Activated B cell treated with CpG ODN at 0.5 μM for 24 hours (primary cell): ENCODE data around the gene PHLDA1. TPM values are rescaled to one million over a fixed set of nuclear protein-coding genes. Genes with fewer than 3 reads are reported as not detected.
A peak's percentile ranks its signal among the peaks of the same experiment; 100 is the strongest.

Experiments used
- ATAC-seq: fragments of 200-7000 bp; cut with Tn5 transposase; one replicate; pipeline ENCODE4 v1.10.0; 2021; ENCODE audit warnings: low read depth, mild to moderate bottlenecking, moderate library complexity
- CTCF ChIA-PET: fragments of 350-600 bp; sonication (Branson Sonifier 250); formaldehyde crosslinking; loops from one replicate; lab custom pipeline; 2021; ENCODE audit warnings: antibody characterized with exemption; lab: Charles Lee
- POLR2A ChIA-PET: fragments of 350-600 bp; sonication (Branson Sonifier 250); formaldehyde crosslinking; loops from one replicate; lab custom pipeline; 2021; ENCODE audit warnings: antibody characterized with exemption; lab: Charles Lee
- DNase-seq: peaks from one replicate; pipeline ENCODE4 v3.0.0; 2022
- H3K27ac Mint-ChIP-seq: one replicate; pipeline ENCODE4 v1.8.0; 2020; ENCODE audit warnings: mixed read lengths
- H3K27me3 Mint-ChIP-seq: one replicate; pipeline ENCODE4 v1.8.0; 2021; ENCODE audit warnings: mixed read lengths
- H3K36me3 Mint-ChIP-seq: one replicate; pipeline ENCODE4 v1.8.0; 2021; ENCODE audit warnings: low read depth, mixed read lengths
- H3K4me1 Mint-ChIP-seq: one replicate; pipeline ENCODE4 v1.8.0; 2021; ENCODE audit warnings: mixed read lengths
- H3K4me3 Mint-ChIP-seq: one replicate; pipeline ENCODE4 v1.8.0; 2020; ENCODE audit warnings: mild to moderate bottlenecking, mixed read lengths
- H3K9me3 Mint-ChIP-seq: one replicate; pipeline ENCODE4 v1.8.0; 2020; ENCODE audit warnings: mixed read lengths
- CTCF ChIP-seq: fragments of 200-600 bp; IDR thresholded peaks from one replicate; pipeline ENCODE4 v1.8.0; 2022; ENCODE audit warnings: antibody characterized with exemption, mild to moderate bottlenecking
- intact Hi-C: fragments of 100-400 bp; cut with micrococcal nuclease; formaldehyde crosslinking; loops from one replicate; pipeline ENCODE4 v1.15.1; 2024
- total RNA-seq: library from RNA; stranded (reverse); gene quantifications from 2 replicates; pipeline ENCODE4 v1.2.3, GENCODE V29; 2022

Gene PHLDA1
- total RNA-seq, 1 donor from 2014 or later, result 1.1 TPM

DNA sequence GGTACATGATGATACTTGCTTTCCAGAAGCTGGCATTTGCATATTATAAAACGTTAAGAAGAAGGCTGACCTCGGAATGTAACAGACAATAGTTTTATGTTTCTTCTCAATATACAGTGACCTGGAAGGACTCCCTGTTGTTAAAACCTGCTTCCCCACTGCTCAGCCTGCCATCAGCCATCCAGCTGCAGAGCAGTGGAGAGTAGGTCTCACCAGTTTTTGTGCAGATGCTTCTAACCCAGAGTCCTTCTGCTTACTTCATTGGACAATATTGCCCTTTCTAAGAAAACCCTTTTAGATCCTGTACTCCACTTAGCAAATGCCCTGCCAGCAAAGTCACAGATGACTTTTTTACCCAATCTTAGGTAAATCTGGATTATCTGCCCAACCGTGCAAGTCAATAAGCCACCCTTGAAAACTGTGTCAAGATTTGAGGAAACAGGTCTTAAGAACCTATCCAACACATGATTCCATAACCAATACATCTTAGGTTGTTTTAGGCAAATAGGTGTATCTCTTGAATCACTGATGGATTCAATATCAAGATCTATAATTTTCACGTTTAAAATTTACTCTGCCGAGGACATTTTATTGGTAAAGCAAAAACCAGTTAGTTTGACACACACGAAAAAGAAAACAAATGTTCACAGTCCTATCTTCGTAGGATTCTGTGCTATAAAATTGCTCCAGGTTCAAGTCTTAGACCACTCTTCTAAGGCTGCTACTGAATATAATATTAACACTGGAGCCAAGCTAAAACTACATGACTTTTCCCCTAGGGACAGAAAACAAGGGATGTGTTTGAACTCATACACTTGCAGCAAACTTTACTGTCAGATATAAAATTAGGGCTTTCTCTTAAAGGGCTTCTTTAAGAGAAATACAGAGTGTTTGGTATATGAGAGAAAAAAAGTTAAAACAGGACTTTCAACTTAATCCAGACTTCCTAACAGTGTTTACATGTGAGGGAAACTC, 5.7 kb downstream of the PHLDA1 start:
- Mint-ChIP-seq H3K4me3 (no peak overlapping the region), H3K4me1 (peaks cover 25% of the 10 kb centered on the region), H3K27ac (no peak overlapping the region), H3K27me3 (peaks cover 38% of the 10 kb centered on the region), H3K36me3 (no peaks in the 10 kb centered on the region), H3K9me3 (no peaks in the 10 kb centered on the region)
- CTCF ChIA-PET, result no interaction called here
- intact Hi-C loops, result no loop called here
- POLR2A ChIA-PET, result interaction anchor here (1.0 kb wide), 1 partner anchor 11 kb away, joined by 3 read pairs; no protein-coding TSS in a partner anchor
- no peak for ATAC-seq
- no peak for TF ChIP-seq CTCF
- no peak for DNase-seq

- intact Hi-C loops, result no loop called here
- no peak overlapping the region for H3K27ac Mint-ChIP-seq
- DNase-seq, result no peak
- H3K9me3 Mint-ChIP-seq, result no peaks in the 10 kb centered on the region
- TF ChIP-seq CTCF, result no peak
- ChIA-PET POLR2A (interaction anchor here (0.8 to 1.0 kb wide), 2 partner anchors 8 to 12 kb away, joined by 3 read pairs; no protein-coding TSS in a partner anchor), CTCF (no interaction called here)
- no peaks in the 10 kb centered on the region for H3K36me3 Mint-ChIP-seq
- no peak overlapping the region for H3K4me3 Mint-ChIP-seq
- ATAC-seq, result peak; percentile 82
- H3K4me1 Mint-ChIP-seq, result peaks cover 25% of the 10 kb centered on the region
- peaks cover 36% of the 10 kb centered on the region for H3K27me3 Mint-ChIP-seq
These were observed 6.5 kb downstream of the PHLDA1 start for GRCh38 chr12:76024942-76025600.

GRCh38 chr12:76024102-76024781, 7.3 kb downstream of the PHLDA1 start:
- Mint-ChIP-seq H3K4me3 (no peak overlapping the region), H3K27ac (no peak overlapping the region), H3K9me3 (no peaks in the 10 kb centered on the region), H3K4me1 (peaks cover 19% of the 10 kb centered on the region), H3K36me3 (no peaks in the 10 kb centered on the region), H3K27me3 (peaks cover 33% of the 10 kb centered on the region)
- POLR2A ChIA-PET, result interaction anchor here (0.8 to 1.0 kb wide), 2 partner anchors 9 to 13 kb away, joined by 3 read pairs; no protein-coding TSS in a partner anchor
- ATAC-seq, result no peak
- CTCF ChIA-PET, result no interaction called here
- intact Hi-C loops, result no loop called here
- TF ChIP-seq CTCF, result no peak
- no peak for DNase-seq

DNA sequence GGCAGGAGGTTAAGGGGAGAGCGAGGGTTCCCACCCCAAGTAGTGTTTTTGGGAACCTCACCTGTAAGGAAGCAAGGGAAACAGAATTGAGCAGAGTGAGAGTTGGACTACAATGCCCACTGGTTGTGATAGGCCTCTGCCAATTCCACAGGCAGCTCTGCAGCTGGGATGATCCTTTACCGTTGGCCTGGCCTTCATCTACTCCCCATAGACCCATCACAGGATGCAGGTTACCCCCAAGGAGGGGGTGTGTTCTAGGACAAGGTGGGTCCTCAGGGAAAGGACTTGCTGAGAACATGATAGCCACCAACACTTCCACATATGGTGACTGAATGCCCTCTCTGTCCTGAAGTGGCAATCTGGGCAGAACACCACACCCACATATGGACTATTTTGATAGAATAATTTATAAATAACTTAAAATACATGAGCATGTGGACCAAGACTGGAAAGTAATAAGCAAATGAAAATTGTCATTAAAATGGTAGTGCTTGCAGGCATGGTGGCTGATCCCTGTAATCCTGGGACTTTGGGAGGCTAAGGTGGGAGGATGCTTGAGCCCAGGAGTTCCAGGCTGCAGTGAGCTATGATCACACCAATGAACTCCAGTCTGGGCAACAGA, 8.4 kb downstream of the PHLDA1 start:
- no peak overlapping the region for H3K27ac Mint-ChIP-seq
- H3K9me3 Mint-ChIP-seq, result no peaks in the 10 kb centered on the region
- DNase-seq (no peak), ATAC-seq (no peak)
- H3K27me3 Mint-ChIP-seq, result peaks cover 23% of the 10 kb centered on the region
- no peaks in the 10 kb centered on the region for H3K36me3 Mint-ChIP-seq
- H3K4me1 Mint-ChIP-seq, result peaks cover 19% of the 10 kb centered on the region
- POLR2A ChIA-PET, result no interaction called here
- CTCF ChIA-PET, result interaction anchor here (1.5 kb wide), 1 partner anchor 496 kb away, joined by 3 read pairs; no protein-coding TSS in a partner anchor
- TF ChIP-seq CTCF, result no peak
- intact Hi-C loops, result no loop called here
- no peak overlapping the region for H3K4me3 Mint-ChIP-seq
